HepG2 (cell line): Measurements from ENCODE around the gene VSIG10L. TPM values are rescaled to one million over a fixed set of nuclear protein-coding genes. Genes with fewer than 3 reads are reported as not detected.

Source experiments
- ARID5B ChIP-seq: IDR thresholded peaks from 2 replicates; pipeline ENCODE4 v1.4.0; 2020; ENCODE audit warnings: mild to moderate bottlenecking, missing genetic modification reagents
- ESRRA ChIP-seq: sonication (generic); formaldehyde crosslinking; IDR thresholded peaks from 2 replicates; pipeline ENCODE4 v1.5.1; 2020; ENCODE audit warnings: mild to moderate bottlenecking, low read depth, missing genetic modification reagents
- FOXA1 ChIP-seq, 2 experiments: fragments of 450-650 bp in 1 of 2; sonication (generic) in 1 of 2; formaldehyde crosslinking in 1 of 2; IDR thresholded peaks; 2 replicates each; pipeline versions ENCODE4 v1.4.0 to v1.6.1; 2016 to 2020; ENCODE audit warnings: missing genetic modification reagents in 1 of 2
- HNRNPUL1 ChIP-seq: fragments of 200-400 bp; formaldehyde crosslinking; IDR thresholded peaks from 2 replicates; pipeline ENCODE4 v1.6.1; 2017; ENCODE audit warnings: low read depth, mild to moderate bottlenecking, low read length, moderate library complexity
- IRF1 ChIP-seq: sonication (generic); formaldehyde crosslinking; IDR thresholded peaks from 2 replicates; pipeline ENCODE4 v1.4.0; 2020; ENCODE audit warnings: low read depth, mild to moderate bottlenecking, missing genetic modification reagents
- MAFK ChIP-seq, 2 experiments: IDR thresholded peaks in 1 of 2; conservative IDR thresholded peaks in 1 of 2; 2 replicates each; pipeline ENCODE4 v1.6.1; 2011; ENCODE audit warnings: improper control_type of control experiment in 2 of 2, low read length in 2 of 2
- MZF1 ChIP-seq: sonication (generic); formaldehyde crosslinking; IDR thresholded peaks from 2 replicates; pipeline ENCODE4 v1.8.1; 2023; ENCODE audit warnings: mild to moderate bottlenecking, missing genetic modification reagents, borderline replicate concordance
- PAX8 ChIP-seq: sonication (generic); formaldehyde crosslinking; IDR thresholded peaks from 2 replicates; pipeline ENCODE4 v1.8.0; 2022; ENCODE audit warnings: mild to moderate bottlenecking, missing genetic modification reagents, borderline replicate concordance
- SOX6 ChIP-seq, 2 experiments: fragments of 450-650 bp in 1 of 2; sonication (generic) in 1 of 2; formaldehyde crosslinking in 1 of 2; IDR thresholded peaks; 2 replicates each; pipeline versions ENCODE4 v1.4.0 to v1.6.1; 2017 to 2020; ENCODE audit warnings: antibody characterized with exemption in 1 of 2, mild to moderate bottlenecking in 1 of 2, missing genetic modification reagents in 1 of 2
- TEAD3 ChIP-seq: optimal IDR thresholded peaks from 2 replicates; pipeline ENCODE3; 2016; ENCODE audit warnings: borderline replicate concordance
- ZBTB10 ChIP-seq: sonication (generic); formaldehyde crosslinking; IDR thresholded peaks from 2 replicates; pipeline ENCODE4 v1.4.0; 2020; ENCODE audit warnings: missing genetic modification reagents, borderline replicate concordance
- ZBTB3 ChIP-seq: sonication (generic); formaldehyde crosslinking; IDR thresholded peaks from 2 replicates; pipeline ENCODE4 v1.4.0; 2020; ENCODE audit warnings: low read depth, mild to moderate bottlenecking, moderate library complexity, missing genetic modification reagents, borderline replicate concordance
- ZFP62 ChIP-seq: sonication (generic); formaldehyde crosslinking; IDR thresholded peaks from 2 replicates; pipeline ENCODE4 v1.4.0; 2020; ENCODE audit warnings: missing genetic modification reagents
- ZHX1 ChIP-seq: sonication (generic); formaldehyde crosslinking; IDR thresholded peaks from 2 replicates; pipeline ENCODE4 v1.8.1; 2022; ENCODE audit warnings: low read depth, mild to moderate bottlenecking, missing genetic modification reagents
- polyA plus RNA-seq, 8 experiments: library from polyadenylated mRNA; depleted of rRNA in 3 of 8; stranded (reverse) in 7 of 8; unstranded in 1 of 8; fragments of >200 nt; fragmentation: Illumina TruSeq in 4 of 8; extraction: Trizol in 4 of 8; gene quantifications; 2 replicates each; pipeline versions ENCODE4 v1.2.1 to v1.2.3, GENCODE V29; 2011 to 2016; ENCODE audit warnings: low read depth in 4 of 8, missing spikeins in 1 of 8, mixed read lengths in 1 of 8; ENCODE audit not compliant: insufficient read depth in 1 of 8
- total RNA-seq, 5 experiments: library from RNA; depleted of rRNA; stranded (reverse); fragments of >200 nt; fragmentation: Illumina TruSeq; extraction: Trizol; gene quantifications; 2 replicates each; pipeline ENCODE4 v1.2.3, GENCODE V29; 2016; ENCODE audit warnings: low read depth in 1 of 5

Gene VSIG10L
- total and polyA plus RNA-seq, 2 of the 13 experiments (the other 11 are each of a cell fraction or from before 2014, with no cell fraction given), result 2.7 to 8.5 TPM

- TF ChIP-seq ZBTB10 (CRISPR knock-in tag) (no peak), TEAD3 (no peak), ZFP62 (no peak), ZBTB3 (CRISPR knock-in tag) (no peak), IRF1 (no peak), ZHX1 (CRISPR knock-in tag) (no peak), MZF1 (no peak), HNRNPUL1 (no peak), PAX8 (CRISPR knock-in tag) (no peak), ESRRA (no peak), ARID5B (CRISPR knock-in tag) (no peak; the same call in 1 of the 2 replicates), FOXA1 (IDR thresholded peaks at IDR 0.05) (no peak), FOXA1 (CRISPR knock-in tag; IDR thresholded peaks at IDR 0.05) (no peak; the same call in 1 of the 2 replicates), SOX6 (IDR thresholded peaks at IDR 0.05) (no peak), SOX6 (CRISPR knock-in tag; IDR thresholded peaks at IDR 0.05) (no peak), MAFK (conservative IDR thresholded peaks at IDR 0.05 in 1 of 2, IDR thresholded peaks at IDR 0.05 in 1 of 2; ENCODE audit: low read length in 2 of 2) (no peak)
Measured at GRCh38 chr19:51354103-51354741, 12.3 kb upstream of the VSIG10L start (continued).
